Osteocyte (in vitro differentiated cells): ENCODE measurements around the gene OPRL1. TPM values are rescaled to one million over a fixed set of nuclear protein-coding genes. Genes with fewer than 3 reads are reported as not detected.

Experiments used
- DNase-seq: peaks from one replicate; pipeline ENCODE4 v3.0.0; 2021; ENCODE audit warnings: mixed read lengths; ENCODE audit not compliant: unreplicated experiment; ENCODE audit errors: extremely low spot score
- H3K27ac Mint-ChIP-seq: one replicate; pipeline ENCODE4 v1.8.0; 2021; ENCODE audit warnings: mild to moderate bottlenecking, mixed read lengths; ENCODE audit not compliant: unreplicated experiment
- H3K27me3 Mint-ChIP-seq: one replicate; pipeline ENCODE4 v1.8.0; 2021; ENCODE audit warnings: mixed read lengths; ENCODE audit not compliant: unreplicated experiment
- H3K36me3 Mint-ChIP-seq: one replicate; pipeline ENCODE4 v1.8.0; 2021; ENCODE audit warnings: mixed read lengths; ENCODE audit not compliant: unreplicated experiment
- H3K4me1 Mint-ChIP-seq: one replicate; pipeline ENCODE4 v1.8.0; 2021; ENCODE audit warnings: mixed read lengths; ENCODE audit not compliant: unreplicated experiment
- H3K4me3 Mint-ChIP-seq: one replicate; pipeline ENCODE4 v1.8.0; 2021; ENCODE audit warnings: mild to moderate bottlenecking, moderate library complexity, mixed read lengths; ENCODE audit not compliant: unreplicated experiment
- H3K9me3 Mint-ChIP-seq: one replicate; pipeline ENCODE4 v1.8.0; 2021; ENCODE audit warnings: mixed read lengths; ENCODE audit not compliant: unreplicated experiment
- total RNA-seq: library from RNA; stranded (reverse); gene quantifications from 2 replicates; pipeline ENCODE4 v1.2.1, GENCODE V29; 2021
- TF ChIP-seq, protein P1 (sequence below): fragments of 200-600 bp; sonication (generic); IDR thresholded peaks from 2 replicates; pipeline ENCODE4 v1.5.0; 2021; ENCODE audit warnings: antibody characterized with exemption, mild to moderate bottlenecking, moderate library complexity

The OPRL1 gene
- total RNA-seq, 1 donor from 2014 or later: 2.1 TPM

DNA sequence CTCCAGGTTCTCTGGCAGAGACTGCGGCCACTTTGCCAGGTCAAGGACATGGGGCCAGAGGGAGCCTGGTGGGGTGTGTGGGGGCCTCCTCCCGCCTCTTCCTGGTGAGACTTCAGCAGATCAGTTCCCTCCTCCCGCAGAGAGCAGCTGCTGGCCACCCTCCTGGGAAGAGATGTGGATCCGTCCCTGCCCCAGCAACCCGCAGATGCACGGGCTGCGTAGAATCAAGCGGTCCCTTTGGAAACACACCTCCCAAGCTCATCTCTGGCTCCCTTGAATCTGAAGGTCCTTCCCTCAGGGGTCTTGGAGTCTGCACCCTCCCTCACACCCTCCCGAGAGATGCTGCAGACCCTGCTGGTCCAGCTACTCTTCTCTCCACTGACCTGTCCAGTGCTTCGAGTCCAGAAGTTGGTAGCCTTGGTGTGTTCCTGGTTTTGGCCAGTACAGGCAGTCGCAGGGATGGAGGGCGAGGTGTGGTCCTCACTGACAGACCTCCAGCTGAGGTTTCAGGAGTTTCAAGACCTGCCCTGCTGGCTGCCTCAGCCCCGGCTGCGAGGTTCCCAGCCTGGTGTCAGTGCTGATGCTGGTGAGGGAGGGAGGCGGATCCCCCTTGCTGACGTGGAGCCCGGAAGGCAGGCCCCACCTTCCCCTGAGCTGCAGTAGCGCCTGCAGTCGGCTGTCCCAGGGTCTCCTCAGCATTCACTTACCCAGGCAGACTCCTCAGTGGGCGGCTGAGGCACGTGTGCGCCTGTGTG, 27.3 kb downstream of the OPRL1 start, which contains the start of gene NPBWR2:
Gene NPBWR2 (minus strand): TSS at position 585 of the 755 bp plus-strand sequence. CDS start 734 bp downstream, outside the sequence.
- H3K9me3 Mint-ChIP-seq: no peaks in the 10 kb centered on the region
- H3K4me1 Mint-ChIP-seq: peaks cover 2% of the 10 kb centered on the region
- TF ChIP-seq, protein P1, sequence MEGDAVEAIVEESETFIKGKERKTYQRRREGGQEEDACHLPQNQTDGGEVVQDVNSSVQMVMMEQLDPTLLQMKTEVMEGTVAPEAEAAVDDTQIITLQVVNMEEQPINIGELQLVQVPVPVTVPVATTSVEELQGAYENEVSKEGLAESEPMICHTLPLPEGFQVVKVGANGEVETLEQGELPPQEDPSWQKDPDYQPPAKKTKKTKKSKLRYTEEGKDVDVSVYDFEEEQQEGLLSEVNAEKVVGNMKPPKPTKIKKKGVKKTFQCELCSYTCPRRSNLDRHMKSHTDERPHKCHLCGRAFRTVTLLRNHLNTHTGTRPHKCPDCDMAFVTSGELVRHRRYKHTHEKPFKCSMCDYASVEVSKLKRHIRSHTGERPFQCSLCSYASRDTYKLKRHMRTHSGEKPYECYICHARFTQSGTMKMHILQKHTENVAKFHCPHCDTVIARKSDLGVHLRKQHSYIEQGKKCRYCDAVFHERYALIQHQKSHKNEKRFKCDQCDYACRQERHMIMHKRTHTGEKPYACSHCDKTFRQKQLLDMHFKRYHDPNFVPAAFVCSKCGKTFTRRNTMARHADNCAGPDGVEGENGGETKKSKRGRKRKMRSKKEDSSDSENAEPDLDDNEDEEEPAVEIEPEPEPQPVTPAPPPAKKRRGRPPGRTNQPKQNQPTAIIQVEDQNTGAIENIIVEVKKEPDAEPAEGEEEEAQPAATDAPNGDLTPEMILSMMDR: no peak
- no peak for DNase-seq
- no peaks in the 10 kb centered on the region for H3K36me3 Mint-ChIP-seq
- peaks cover 23% of the 10 kb centered on the region for H3K27me3 Mint-ChIP-seq
- H3K4me3 Mint-ChIP-seq: no peak within 1 kb of the TSS
- H3K27ac Mint-ChIP-seq: no peak within 1 kb of the TSS

DNA sequence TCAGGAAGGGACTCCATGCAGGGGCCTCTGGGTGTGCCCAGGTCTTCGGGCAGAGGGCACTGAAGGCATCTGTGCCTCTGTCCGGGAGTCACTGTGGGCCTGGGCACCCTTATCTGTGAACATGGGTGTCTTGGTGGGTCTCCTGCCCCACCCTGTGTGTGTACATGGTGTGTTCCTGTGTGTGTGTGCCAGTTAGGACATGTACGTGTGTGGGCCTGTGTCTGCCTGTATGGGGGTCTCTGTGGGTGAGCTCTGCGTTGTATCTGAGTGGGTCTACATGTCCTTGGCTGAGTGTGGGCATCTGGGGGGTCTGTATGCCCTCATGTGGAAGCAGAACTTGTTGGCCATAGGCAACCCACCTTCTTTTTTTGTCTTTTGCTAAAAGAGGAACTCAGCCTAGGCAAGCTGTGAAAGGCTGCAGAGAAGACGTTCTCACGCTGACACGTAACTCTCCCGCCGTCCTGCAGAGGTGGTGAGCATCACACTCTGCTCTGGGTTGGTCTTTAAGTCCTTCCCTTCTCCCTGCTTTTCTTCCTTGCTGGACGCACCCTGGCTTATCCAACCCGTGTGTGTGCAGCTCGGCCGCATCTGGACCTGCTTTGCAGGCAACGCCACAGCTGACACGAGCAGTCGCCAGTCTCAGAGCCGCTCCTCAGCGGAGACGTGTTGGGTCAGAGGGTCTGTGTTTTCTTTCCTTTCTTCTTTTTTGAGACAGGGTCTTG, 28.0 kb downstream of the OPRL1 start:
- Mint-ChIP-seq H3K27me3 (peaks cover 20% of the 10 kb centered on the region), H3K27ac (no peak overlapping the region), H3K4me1 (no peaks in the 10 kb centered on the region), H3K9me3 (no peaks in the 10 kb centered on the region), H3K4me3 (no peak overlapping the region), H3K36me3 (no peaks in the 10 kb centered on the region)
- DNase-seq: no peak
- TF ChIP-seq, protein P1: no peak

DNA sequence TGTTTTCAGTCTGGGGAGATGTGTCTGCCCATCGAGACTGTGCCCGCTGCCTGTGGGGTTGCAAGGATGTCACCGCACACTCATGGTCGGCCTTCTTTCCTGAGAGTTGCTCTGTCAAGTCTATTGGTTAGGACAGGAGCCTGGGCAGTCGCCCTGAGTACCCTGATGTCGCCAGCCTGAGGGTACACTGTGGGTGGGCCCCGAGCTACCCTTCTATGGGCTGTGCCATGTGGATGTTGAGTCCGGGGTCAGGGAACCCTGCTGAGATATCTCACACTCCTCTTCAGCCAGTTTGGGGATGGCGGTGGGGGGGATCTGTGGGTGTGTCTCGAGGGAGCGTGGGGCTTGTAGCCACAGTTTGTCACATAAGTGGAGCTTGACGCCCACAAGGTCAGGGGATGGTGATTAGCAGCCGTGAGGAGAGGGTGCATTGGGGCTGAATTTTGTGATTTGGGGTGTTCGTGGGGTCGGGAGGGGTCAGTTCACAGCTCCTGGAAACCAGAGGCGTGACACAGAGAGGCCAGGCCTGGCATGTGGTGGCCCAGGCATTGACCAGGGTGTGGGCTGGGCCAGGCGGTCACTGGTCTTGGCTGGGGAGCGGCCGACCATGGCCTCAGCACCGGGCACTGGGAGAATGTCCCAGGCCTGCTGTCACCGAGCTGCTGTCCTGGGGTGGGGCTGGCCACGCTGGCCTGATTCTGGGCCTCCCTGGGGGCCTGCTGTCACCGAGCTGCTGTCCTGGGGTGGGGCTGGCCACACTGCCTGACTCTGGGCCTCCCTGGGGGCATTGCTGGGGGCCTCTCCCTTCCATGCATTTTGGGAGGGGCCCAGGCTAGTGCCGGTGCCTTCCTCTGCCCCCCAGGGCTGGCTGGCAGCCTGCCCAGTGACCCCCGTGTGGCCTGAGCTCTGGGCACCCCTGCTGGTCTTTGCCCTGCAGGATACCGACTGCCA, 29.1 kb downstream of the OPRL1 start:
- no peaks in the 10 kb centered on the region for H3K4me1 Mint-ChIP-seq
- no peaks in the 10 kb centered on the region for H3K36me3 Mint-ChIP-seq
- TF ChIP-seq, protein P1: no peak
- H3K9me3 Mint-ChIP-seq: no peaks in the 10 kb centered on the region
- H3K4me3 Mint-ChIP-seq: no peak overlapping the region
- peaks cover 10% of the 10 kb centered on the region for H3K27me3 Mint-ChIP-seq
- H3K27ac Mint-ChIP-seq: no peak overlapping the region
- DNase-seq: no peak

DNA sequence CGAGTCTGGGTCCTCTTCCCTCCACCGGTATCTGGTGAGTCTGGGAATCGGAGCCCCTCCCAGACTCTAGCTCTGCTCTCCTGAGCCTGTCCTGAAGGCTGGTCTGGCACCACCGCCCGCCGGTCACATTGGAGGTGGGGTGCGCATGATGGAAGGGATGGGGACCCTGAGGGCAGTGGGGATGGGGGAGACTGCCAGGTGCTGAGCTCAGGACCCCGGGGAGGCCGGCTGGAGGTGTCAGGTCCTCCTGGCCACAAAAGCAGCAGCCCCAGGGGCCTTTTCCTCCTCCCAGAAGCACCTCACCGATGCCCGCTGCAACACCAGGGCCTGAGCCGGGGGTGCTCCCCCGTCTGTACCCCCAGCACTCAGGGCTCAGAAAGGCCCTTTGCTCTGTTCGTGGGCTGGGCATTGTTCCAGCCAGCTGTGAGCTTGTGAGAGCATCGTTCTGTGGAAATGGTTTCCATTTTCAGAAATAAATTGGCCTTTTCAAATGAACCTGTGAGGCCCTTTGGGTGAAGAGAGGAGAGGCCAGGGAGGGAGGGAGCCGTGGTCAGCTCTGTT, 30.0 kb downstream of the OPRL1 start:
- Mint-ChIP-seq H3K4me3 (no peak overlapping the region), H3K36me3 (no peaks in the 10 kb centered on the region), H3K27me3 (peaks cover 8% of the 10 kb centered on the region), H3K9me3 (no peaks in the 10 kb centered on the region), H3K27ac (no peak overlapping the region), H3K4me1 (no peaks in the 10 kb centered on the region)
- TF ChIP-seq, protein P1: no peak
- DNase-seq: peak; percentile 79
